T-cell (primary cell): ENCODE results near the gene ACOT6. TPM values are rescaled to one million over a fixed set of nuclear protein-coding genes. Genes with fewer than 3 reads are reported as not detected.

Source experiments
- ATAC-seq, 4 experiments: fragments of 200-7000 bp in 3 of 4; fragments of 150-1000 bp in 1 of 4; cut with Tn5 transposase; replicated peaks in 1 of 4; 1 replicate in 3 of 4; 2 replicates in 1 of 4; pipeline ENCODE4 v1.10.0; 2021; ENCODE audit warnings: moderate library complexity in 3 of 4, mild to moderate bottlenecking in 2 of 4, moderate number of reproducible peaks in 1 of 4
- CTCF ChIA-PET, 2 donors: fragments of 300-600 bp; sonication (Branson Sonifier 250); formaldehyde crosslinking; loops; one replicate each; lab custom pipeline; 2022; ENCODE audit warnings: antibody characterized with exemption in 2 of 2; lab: Charles Lee
- POLR2A ChIA-PET, 2 donors: fragments of 300-600 bp; sonication (Branson Sonifier 250); formaldehyde crosslinking; loops; one replicate each; lab custom pipeline; 2022; ENCODE audit warnings: antibody characterized with exemption in 2 of 2; lab: Charles Lee
- DNase-seq, 35 experiments: peaks; one replicate each; pipeline versions ENCODE4 v3.0.0 to v3.0.0-alpha.2; 2013 to 2023
- H3K27ac ChIP-seq: one replicate; pipeline ENCODE4 v1.5.1; 2013; ENCODE audit warnings: low read length
- H3K27me3 ChIP-seq, 2 experiments: replicated peaks in 1 of 2; 1 replicate in 1 of 2; 2 replicates in 1 of 2; pipeline versions ENCODE4 v1.6.1 to v1.7.0; 2013; ENCODE audit warnings: low read length in 1 of 2, mixed read lengths in 1 of 2; ENCODE audit not compliant: control insufficient read depth in 2 of 2, insufficient read depth in 2 of 2; ENCODE audit errors: extremely low read depth in 1 of 2
- H3K36me3 ChIP-seq, 2 donors: 1 replicate in 1 of 2; 2 replicates in 1 of 2; pipeline versions ENCODE4 v1.6.1 to v1.7.0; 2013; ENCODE audit warnings: low read length in 1 of 2; ENCODE audit not compliant: control insufficient read depth in 2 of 2, insufficient read depth in 1 of 2; ENCODE audit errors: extremely low read depth in 1 of 2
- H3K4me1 ChIP-seq, 2 experiments: 1 replicate in 1 of 2; 2 replicates in 1 of 2; pipeline versions ENCODE4 v1.6.1 to v1.7.0; 2013; ENCODE audit warnings: low read length in 2 of 2, mixed read lengths in 1 of 2; ENCODE audit not compliant: insufficient read depth in 2 of 2, control insufficient read depth in 1 of 2; ENCODE audit errors: extremely low read depth in 1 of 2
- H3K4me3 ChIP-seq, 2 donors: 1 replicate in 1 of 2; 2 replicates in 1 of 2; pipeline versions ENCODE4 v1.5.1 to v1.7.0; 2013; ENCODE audit warnings: mild to moderate bottlenecking in 2 of 2, low read length in 1 of 2, moderate library complexity in 1 of 2; ENCODE audit not compliant: control insufficient read depth in 1 of 2; ENCODE audit errors: extremely low read depth in 1 of 2
- H3K9me3 ChIP-seq: 2 replicates; pipeline ENCODE4 v1.7.0; 2013
- H3K27ac Mint-ChIP-seq, 2 donors: one replicate each; pipeline ENCODE4 v1.8.0; 2020 to 2021; ENCODE audit warnings: mild to moderate bottlenecking in 2 of 2, mixed read lengths in 2 of 2
- H3K27me3 Mint-ChIP-seq, 2 donors: one replicate each; pipeline ENCODE4 v1.8.0; 2021 to 2022; ENCODE audit warnings: mixed read lengths in 2 of 2
- H3K36me3 Mint-ChIP-seq: one replicate; pipeline ENCODE4 v1.8.0; 2021; ENCODE audit warnings: mixed read lengths
- H3K4me1 Mint-ChIP-seq, 3 donors: one replicate each; pipeline ENCODE4 v1.8.0; 2020 to 2022; ENCODE audit warnings: mixed read lengths in 3 of 3, mild to moderate bottlenecking in 1 of 3
- H3K4me3 Mint-ChIP-seq, 3 donors: one replicate each; pipeline ENCODE4 v1.8.0; 2020 to 2022; ENCODE audit warnings: mild to moderate bottlenecking in 3 of 3, mixed read lengths in 3 of 3, moderate library complexity in 3 of 3
- H3K9me3 Mint-ChIP-seq, 3 donors: one replicate each; pipeline ENCODE4 v1.8.0; 2020 to 2022; ENCODE audit warnings: mixed read lengths in 3 of 3
- WGBS: methylation state at CpG from one replicate; pipeline ENCODE4 v1.1.5; 2013; ENCODE audit warnings: missing lambda C conversion rate; ENCODE audit not compliant: insufficient coverage; 5-methylcytosine and 5-hydroxymethylcytosine counted together
- total RNA-seq, 35 experiments: library from RNA in 6 of 35; stranded (reverse) in 6 of 35; fragments of 120-200 nt in 1 of 35; gene quantifications; one replicate each; pipeline versions ENCODE4 v1.2.1 to v1.2.4 and lab custom pipeline; 2013 to 2026

ACOT6 gene
- total RNA-seq, 5 donors from 2014 or later (not counting 1 experiment from before 2014, with no cell fraction given), result not detected

DNA sequence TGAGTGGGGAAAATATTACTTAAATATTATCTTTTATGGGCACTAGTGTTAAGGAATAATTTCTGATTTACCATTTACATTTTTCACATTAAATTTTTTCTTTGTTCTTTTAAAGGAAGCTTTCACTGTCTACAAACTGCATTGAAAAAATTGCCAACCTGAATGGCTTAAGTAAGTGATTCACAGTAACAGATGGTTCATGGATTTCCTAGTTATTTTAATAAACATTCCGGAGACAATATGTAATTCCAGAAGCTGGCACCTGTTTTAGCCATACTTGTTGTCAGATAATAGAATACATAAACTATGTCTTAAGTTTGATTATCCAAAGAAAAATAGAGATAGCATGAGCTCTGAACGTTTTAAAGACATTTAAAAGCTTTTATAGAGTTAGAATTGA, 49.6 kb downstream of the ACOT6 start:
- peaks cover 26% of the 10 kb centered on the region for H3K36me3 Mint-ChIP-seq
- WGBS, result no CpG with 5 or more reads among the region's 2 CpGs
- H3K4me3 ChIP-seq, result no peak overlapping the region
- no peaks in the 10 kb centered on the region for H3K9me3 ChIP-seq
- H3K27me3 Mint-ChIP-seq, result no peaks in the 10 kb centered on the region
- no peaks in the 10 kb centered on the region for H3K9me3 Mint-ChIP-seq
- no peaks in the 10 kb centered on the region for H3K4me1 ChIP-seq
- H3K27ac Mint-ChIP-seq, result no peak overlapping the region
- no peaks in the 10 kb centered on the region for H3K27me3 ChIP-seq
- ChIA-PET POLR2A (no interaction called here), CTCF (interaction anchor here in 1 of 2 donors (0.5 to 0.7 kb wide), 2 partner anchors 21 to 160 kb away, joined by 3 read pairs; no protein-coding TSS in a partner anchor)
- no peak overlapping the region for H3K4me3 Mint-ChIP-seq
- H3K27ac ChIP-seq, result no peak overlapping the region
- no peak for DNase-seq
- peaks cover 0 to 2% of the 10 kb centered on the region in 2 donors for H3K36me3 ChIP-seq
- H3K4me1 Mint-ChIP-seq, result no peaks in the 10 kb centered on the region
- ATAC-seq, result no peak

DNA sequence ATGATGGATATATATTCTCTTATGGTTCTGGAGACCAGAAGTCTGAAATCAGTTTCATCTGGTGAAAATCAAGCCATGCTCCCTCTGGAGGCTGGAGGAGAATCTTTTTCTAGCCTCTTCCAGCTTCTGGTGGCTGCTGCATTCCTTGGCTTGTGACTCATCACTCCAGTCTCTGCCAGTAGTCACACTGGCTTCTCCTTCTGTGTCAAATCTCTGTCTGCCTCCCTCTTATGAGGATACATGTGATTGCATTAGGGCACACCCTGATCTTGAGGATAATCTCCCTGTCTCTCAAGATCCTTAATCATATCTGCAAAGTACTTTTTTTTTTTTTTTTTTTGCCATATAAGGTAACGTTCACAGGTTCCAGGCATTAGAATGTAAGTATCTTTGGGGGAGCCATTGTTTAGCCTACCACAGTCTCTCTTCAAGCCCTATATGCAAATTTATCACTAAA, 50.2 kb downstream of the ACOT6 start:
- H3K36me3 Mint-ChIP-seq, result peaks cover 26% of the 10 kb centered on the region
- H3K9me3 Mint-ChIP-seq, result no peaks in the 10 kb centered on the region
- Histone ChIP-seq H3K36me3 (peaks cover 0 to 2% of the 10 kb centered on the region in 2 donors), H3K4me3 (no peak overlapping the region), H3K9me3 (no peaks in the 10 kb centered on the region), H3K27ac (no peak overlapping the region), H3K4me1 (no peaks in the 10 kb centered on the region), H3K27me3 (no peaks in the 10 kb centered on the region)
- ChIA-PET POLR2A (no interaction called here), CTCF (interaction anchor here in 1 of 2 donors (0.5 to 0.7 kb wide), 2 partner anchors 20 to 159 kb away, joined by 3 read pairs; no protein-coding TSS in a partner anchor)
- no peak overlapping the region for H3K4me3 Mint-ChIP-seq
- no peak overlapping the region for H3K27ac Mint-ChIP-seq
- no peak for DNase-seq
- no CpG with 5 or more reads among the region's 1 CpG for WGBS
- ATAC-seq, result no peak
- H3K4me1 Mint-ChIP-seq, result no peaks in the 10 kb centered on the region
- H3K27me3 Mint-ChIP-seq, result no peaks in the 10 kb centered on the region

DNA sequence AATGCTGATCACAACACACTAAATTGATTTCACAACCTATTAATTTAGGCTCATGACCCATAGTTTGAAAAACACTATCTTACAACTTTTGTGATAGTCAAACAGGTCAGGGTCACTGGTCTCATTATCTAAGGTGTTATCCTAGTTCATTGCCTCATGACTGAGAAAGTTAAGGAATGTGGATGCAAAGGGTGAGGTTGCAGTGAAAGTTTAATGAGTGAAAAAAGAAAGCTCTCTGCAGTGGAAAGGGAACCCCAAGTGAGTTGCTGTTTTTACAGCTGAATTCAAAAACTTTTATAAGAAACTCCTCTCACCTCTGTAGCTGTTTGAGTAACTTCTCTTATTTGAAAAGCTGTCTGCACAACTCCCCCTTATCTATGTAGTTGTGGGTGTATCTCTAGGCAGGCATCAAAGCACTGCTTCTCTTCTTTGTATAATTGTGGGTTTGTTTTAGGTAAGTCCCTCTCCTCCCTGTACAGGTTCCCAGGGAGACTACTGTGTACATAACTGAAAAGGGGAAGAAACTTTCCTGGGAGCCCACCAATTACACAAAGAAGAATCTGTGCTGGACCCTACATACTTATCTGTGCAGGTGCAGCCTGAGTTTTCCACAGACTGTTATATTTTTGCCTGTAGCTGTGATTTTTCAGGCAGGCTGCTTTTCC, 51.4 kb downstream of the ACOT6 start:
- no peak overlapping the region for H3K27ac Mint-ChIP-seq
- no peak for ATAC-seq

DNA sequence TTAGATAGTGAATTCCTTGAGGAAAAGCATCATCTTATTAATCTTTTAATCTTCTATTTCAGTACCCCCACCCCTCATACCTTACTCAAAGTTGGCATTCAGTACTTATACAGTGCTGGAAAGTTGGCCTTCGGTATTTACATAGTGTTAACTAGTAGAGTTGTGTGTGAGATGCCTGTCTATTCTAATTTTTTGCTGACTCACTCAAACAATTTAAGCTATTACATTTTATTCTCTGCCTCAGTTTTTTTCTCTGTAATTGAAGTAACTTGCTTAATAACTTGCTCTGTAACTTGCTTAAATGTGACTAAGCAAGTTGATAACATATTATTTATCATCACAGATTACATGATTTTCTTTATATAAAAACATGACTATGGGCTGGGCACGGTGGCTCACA, 52.8 kb downstream of the ACOT6 start:
- Mint-ChIP-seq H3K27ac (no peak overlapping the region), H3K27me3 (no peaks in the 10 kb centered on the region), H3K9me3 (no peaks in the 10 kb centered on the region), H3K36me3 (peaks cover 24% of the 10 kb centered on the region), H3K4me3 (no peak overlapping the region), H3K4me1 (no peaks in the 10 kb centered on the region)
- WGBS, result 100% methylated on average over 1 of the region's 2 CpGs
- POLR2A ChIA-PET, result no interaction called here
- H3K9me3 ChIP-seq, result no peaks in the 10 kb centered on the region
- no peak overlapping the region for H3K27ac ChIP-seq
- peaks cover 0 to 2% of the 10 kb centered on the region in 2 donors for H3K36me3 ChIP-seq
- DNase-seq, result no peak
- no peaks in the 10 kb centered on the region for H3K27me3 ChIP-seq
- H3K4me3 ChIP-seq, result no peak overlapping the region
- no peaks in the 10 kb centered on the region for H3K4me1 ChIP-seq
- ATAC-seq, result no peak
- CTCF ChIA-PET, result no interaction called here

More for the DNA sequence above, 51.4 kb downstream of the ACOT6 start:
- DNase-seq, result no peak
- Histone ChIP-seq H3K36me3 (peaks cover 0 to 2% of the 10 kb centered on the region in 2 donors), H3K27me3 (no peaks in the 10 kb centered on the region), H3K27ac (no peak overlapping the region), H3K9me3 (no peaks in the 10 kb centered on the region), H3K4me3 (no peak overlapping the region), H3K4me1 (no peaks in the 10 kb centered on the region)
- no peaks in the 10 kb centered on the region for H3K9me3 Mint-ChIP-seq
- H3K27me3 Mint-ChIP-seq, result no peaks in the 10 kb centered on the region
- H3K4me3 Mint-ChIP-seq, result no peak overlapping the region
- H3K4me1 Mint-ChIP-seq, result no peaks in the 10 kb centered on the region
- peaks cover 24% of the 10 kb centered on the region for H3K36me3 Mint-ChIP-seq
- POLR2A ChIA-PET, result no interaction called here
- CTCF ChIA-PET, result interaction anchor here in 1 of 2 donors (0.6 kb wide), 1 partner anchor 1100 kb away, joined by 4 read pairs; no protein-coding TSS in a partner anchor

DNA sequence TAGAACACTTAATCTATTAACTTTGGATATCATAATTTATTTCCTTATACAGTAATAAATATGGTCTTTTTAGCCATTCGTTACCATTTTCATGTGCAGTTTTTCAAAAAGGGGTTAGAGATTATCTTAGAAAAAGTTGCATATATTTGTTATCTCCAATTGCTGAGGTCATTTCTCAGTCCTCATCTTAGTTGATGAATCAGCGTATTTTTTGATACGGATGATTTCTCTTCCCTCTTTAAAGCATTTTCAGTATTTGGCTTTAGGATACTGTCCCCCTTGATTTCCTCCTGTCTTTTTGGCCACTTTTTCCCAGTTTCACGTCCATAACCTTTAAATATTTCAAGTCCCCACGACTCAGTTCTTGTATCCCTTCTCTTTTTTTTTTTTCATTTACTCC, 54.3 kb downstream of the ACOT6 start:
- H3K27me3 Mint-ChIP-seq, result no peaks in the 10 kb centered on the region
- H3K4me3 Mint-ChIP-seq, result no peak overlapping the region
- no peaks in the 10 kb centered on the region for H3K4me1 Mint-ChIP-seq
- WGBS, result 100% methylated on average over 3 of the region's 5 CpGs
- H3K9me3 ChIP-seq, result no peaks in the 10 kb centered on the region
- no peak overlapping the region for H3K27ac Mint-ChIP-seq
- ATAC-seq, result no peak
- DNase-seq, result no peak
- no peaks in the 10 kb centered on the region for H3K27me3 ChIP-seq
- H3K4me1 ChIP-seq, result no peaks in the 10 kb centered on the region
- H3K27ac ChIP-seq, result no peak overlapping the region
- H3K4me3 ChIP-seq, result no peak overlapping the region
- H3K36me3 Mint-ChIP-seq, result peaks cover 19% of the 10 kb centered on the region
- ChIA-PET POLR2A (no interaction called here), CTCF (no interaction called here)
- H3K36me3 ChIP-seq, result no peaks in the 10 kb centered on the region
- no peaks in the 10 kb centered on the region for H3K9me3 Mint-ChIP-seq

DNA sequence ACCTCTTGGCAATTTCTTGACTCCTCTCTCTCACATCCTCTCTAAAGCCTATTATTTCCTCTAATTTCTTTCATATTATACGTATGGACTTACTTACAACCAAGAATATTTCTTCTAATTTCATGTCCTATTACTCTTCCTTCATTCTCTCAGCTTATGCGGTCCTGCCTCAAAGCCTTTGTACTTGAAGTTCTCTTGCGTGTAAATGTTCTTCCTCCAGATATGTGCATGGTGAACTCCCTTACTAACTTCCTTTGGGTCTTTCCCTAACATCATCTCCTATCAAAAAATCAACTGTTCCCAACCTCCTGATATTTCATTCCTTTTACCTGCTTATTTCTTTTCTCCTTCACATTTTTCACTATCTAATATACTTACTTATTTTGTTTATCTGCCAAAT, 55.5 kb downstream of the ACOT6 start:
- Mint-ChIP-seq H3K4me3 (no peak overlapping the region), H3K9me3 (no peaks in the 10 kb centered on the region), H3K27me3 (no peaks in the 10 kb centered on the region), H3K27ac (no peak overlapping the region), H3K36me3 (peaks cover 12% of the 10 kb centered on the region), H3K4me1 (no peaks in the 10 kb centered on the region)
- H3K9me3 ChIP-seq, result no peaks in the 10 kb centered on the region
- DNase-seq, result no peak
- CTCF ChIA-PET, result no interaction called here
- no peaks in the 10 kb centered on the region for H3K27me3 ChIP-seq
- POLR2A ChIA-PET, result interaction anchor here (0.6 to 0.8 kb wide), 2 partner anchors 20 to 261 kb away, joined by 3 read pairs; no protein-coding TSS in a partner anchor
- no peak overlapping the region for H3K27ac ChIP-seq
- no peak for ATAC-seq
- H3K4me3 ChIP-seq, result no peak overlapping the region
- H3K36me3 ChIP-seq, result no peaks in the 10 kb centered on the region
- no peaks in the 10 kb centered on the region for H3K4me1 ChIP-seq
- 96% methylated on average over 3 of the region's 3 CpGs for WGBS
